Measurements from ENCODE around the gene STPG4.

DNA sequence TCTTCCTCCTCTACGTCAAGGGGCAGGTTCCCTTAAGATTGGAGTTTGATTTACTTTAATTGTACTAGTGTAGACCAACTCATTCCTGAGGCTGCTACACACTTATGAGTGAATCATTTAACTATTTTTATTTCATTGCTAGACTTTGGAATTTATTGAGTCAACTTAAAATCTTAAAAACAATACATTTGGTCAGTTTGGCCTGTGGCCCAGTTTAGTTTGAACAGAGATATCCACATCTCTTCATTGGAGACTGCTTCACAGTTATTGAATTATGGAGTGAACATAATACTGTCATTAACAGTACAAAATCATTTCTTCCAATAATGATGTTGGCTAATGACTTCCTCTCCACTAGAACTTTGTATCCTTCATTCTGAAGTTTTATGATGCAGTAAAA, 34.5 kb upstream of the STPG4 start:
- TF ChIP-seq CTCF (IDR thresholded peaks at IDR 0.05) (no peak), POLR2A (IDR thresholded peaks at IDR 0.05) (no peak)

All from thyroid gland (tissue), 4 donors.